ENCODE measurements around the gene APBB2.

APBB2 gene

GRCh38 chr4:41214136-41214824 is at the start of gene APBB2:
Gene APBB2, minus strand, starts transcription at chr4:41214542. Its CDS starts 181,288 bp downstream, at chr4:41033254.
- peak; percentile 95 for DNase-seq (ENCODE audit: low read depth, low spot score)

- no peak for DNase-seq (ENCODE audit: low read depth, low spot score)
These were observed 47.9 kb upstream of the APBB2 start for GRCh38 chr4:41262198-41262597.

- DNase-seq (ENCODE audit: low read depth, low spot score) = no peak
These were observed 45.9 kb upstream of the APBB2 start for GRCh38 chr4:41260116-41260733.

- no peak for DNase-seq (ENCODE audit: low read depth, low spot score)
These were observed 44.4 kb upstream of the APBB2 start for GRCh38 chr4:41258783-41259182.

- no peak for DNase-seq (ENCODE audit: low read depth, low spot score)
These were observed 43.6 kb upstream of the APBB2 start for GRCh38 chr4:41257906-41258305.

- no peak for DNase-seq (ENCODE audit: low read depth, low spot score)
These were observed 43.0 kb upstream of the APBB2 start for GRCh38 chr4:41257257-41257901.

- no peak for DNase-seq (ENCODE audit: low read depth, low spot score)
These were observed 42.5 kb upstream of the APBB2 start, which contains the start of gene UCHL1 for GRCh38 chr4:41256740-41257256. Gene UCHL1, plus strand, starts transcription at chr4:41256928. Its CDS starts 49 bp downstream, at chr4:41256977.

- DNase-seq (ENCODE audit: low read depth, low spot score) = no peak
These were observed 41.9 kb upstream of the APBB2 start for GRCh38 chr4:41256131-41256739.

GRCh38 chr4:41245983-41246382 is 31.6 kb upstream of the APBB2 start:
- DNase-seq (ENCODE audit: low read depth, low spot score) = no peak

GRCh38 chr4:41241919-41242318 is 27.6 kb upstream of the APBB2 start:
- no peak for DNase-seq (ENCODE audit: low read depth, low spot score)

- DNase-seq (ENCODE audit: low read depth, low spot score) = no peak
These were observed 22.2 kb upstream of the APBB2 start for GRCh38 chr4:41236508-41236907.

- DNase-seq (ENCODE audit: low read depth, low spot score) = no peak
These were observed 21.7 kb upstream of the APBB2 start for GRCh38 chr4:41236032-41236431.

- no peak for DNase-seq (ENCODE audit: low read depth, low spot score)
These were observed 18.5 kb upstream of the APBB2 start for GRCh38 chr4:41232856-41233255.

- DNase-seq (ENCODE audit: low read depth, low spot score) = no peak
These were observed 18.1 kb upstream of the APBB2 start for GRCh38 chr4:41232406-41232805.

- no peak for DNase-seq (ENCODE audit: low read depth, low spot score)
These were observed 13.6 kb upstream of the APBB2 start for GRCh38 chr4:41227902-41228301.

GRCh38 chr4:41221850-41222645 is 7.7 kb upstream of the APBB2 start:
- DNase-seq (ENCODE audit: low read depth, low spot score) = no peak

- DNase-seq (ENCODE audit: low read depth, low spot score) = no peak
These were observed 5.1 kb upstream of the APBB2 start for GRCh38 chr4:41219421-41219950.

GRCh38 chr4:41218703-41219102 is 4.4 kb upstream of the APBB2 start:
- DNase-seq (ENCODE audit: low read depth, low spot score) = no peak

GRCh38 chr4:41217374-41217773 is 3.0 kb upstream of the APBB2 start:
- no peak for DNase-seq (ENCODE audit: low read depth, low spot score)

GRCh38 chr4:41217020-41217333 is 2.6 kb upstream of the APBB2 start:
- no peak for DNase-seq (ENCODE audit: low read depth, low spot score)

GRCh38 chr4:41216294-41217019 is 2.1 kb upstream of the APBB2 start:
- DNase-seq (ENCODE audit: low read depth, low spot score) = no peak

All from brain pericyte (primary cell).